Cardiac muscle cell (in vitro differentiated cells and primary cell): Measurements from ENCODE around the gene RPS6KA4. TPM values are rescaled to one million over a fixed set of nuclear protein-coding genes. Genes with fewer than 3 reads are reported as not detected.

Experiments
- DNase-seq, 2 donors: peaks; one replicate each; pipeline versions ENCODE4 v3.0.0 to v3.0.0-alpha.2; 2010 to 2017; ENCODE audit warnings: low read depth in 1 of 2, low spot score in 1 of 2
- H3K27ac ChIP-seq: fragments of 200-600 bp; sonication (generic); 2 replicates; pipeline ENCODE4 v1.5.1; 2016
- H3K27me3 ChIP-seq: fragments of 200-600 bp; sonication (generic); 2 replicates; pipeline ENCODE4 v1.6.0; 2016; ENCODE audit warnings: control low read depth
- H3K36me3 ChIP-seq: fragments of 200-600 bp; sonication (generic); 2 replicates; pipeline ENCODE4 v1.5.1; 2016; ENCODE audit warnings: control low read depth
- H3K4me1 ChIP-seq: fragments of 200-600 bp; sonication (generic); 2 replicates; pipeline ENCODE4 v1.8.1; 2017; ENCODE audit warnings: low read depth, mild to moderate bottlenecking, mixed run types
- H3K4me3 ChIP-seq: fragments of 200-600 bp; sonication (generic); 2 replicates; pipeline ENCODE4 v1.5.1; 2016; ENCODE audit warnings: mild to moderate bottlenecking
- H3K9me3 ChIP-seq: fragments of 200-600 bp; sonication (generic); 2 replicates; pipeline ENCODE4 v1.5.1; 2017; ENCODE audit warnings: low read depth, mild to moderate bottlenecking, control low read depth
- CTCF ChIP-seq: IDR thresholded peaks from 2 replicates; pipeline ENCODE4 v1.5.1; 2012; ENCODE audit warnings: low read depth, mild to moderate bottlenecking, low read length
- polyA plus RNA-seq: library from polyadenylated mRNA; unstranded; fragments of >200 nt; fragmentation: Nextera tagmentation; extraction: Ambion mirVana; gene quantifications from 2 replicates; pipeline ENCODE4 v1.2.1, GENCODE V29; 2016
- total RNA-seq: library from RNA; depleted of rRNA; stranded (reverse); fragments of >200 nt; gene quantifications from 2 replicates; pipeline ENCODE4 v1.2.3, GENCODE V29; 2016

RPS6KA4 gene
- total and polyA plus RNA-seq, 2 experiments from 2014 or later, result 22.3 to 28.2 TPM

- H3K36me3 ChIP-seq, result no peaks in the 10 kb centered on the region
- H3K9me3 ChIP-seq, result no peaks in the 10 kb centered on the region
- H3K4me3 ChIP-seq, result no peak overlapping the region
- TF ChIP-seq CTCF, result no peak
- no peaks in the 10 kb centered on the region for H3K4me1 ChIP-seq
- peak in 1 of 2 donors; percentile 42 for DNase-seq
- H3K27me3 ChIP-seq, result no peaks in the 10 kb centered on the region
- no peak overlapping the region for H3K27ac ChIP-seq
Measured at GRCh38 chr11:64378335-64378880, 19.4 kb downstream of the RPS6KA4 start.

- Histone ChIP-seq H3K4me1 (peaks cover 3% of the 10 kb centered on the region), H3K27ac (no peak overlapping the region), H3K9me3 (no peaks in the 10 kb centered on the region), H3K4me3 (no peak overlapping the region), H3K27me3 (no peaks in the 10 kb centered on the region), H3K36me3 (no peaks in the 10 kb centered on the region)
- DNase-seq, result no peak
- TF ChIP-seq CTCF, result no peak
Measured at GRCh38 chr11:64379160-64379559, 20.2 kb downstream of the RPS6KA4 start.

GRCh38 chr11:64379817-64380709, 21.1 kb downstream of the RPS6KA4 start:
- Histone ChIP-seq H3K4me3 (no peak overlapping the region), H3K27me3 (no peaks in the 10 kb centered on the region), H3K4me1 (peaks cover 8% of the 10 kb centered on the region), H3K36me3 (no peaks in the 10 kb centered on the region), H3K9me3 (no peaks in the 10 kb centered on the region), H3K27ac (peak overlapping the region; percentile 69)
- TF ChIP-seq CTCF, result no peak
- DNase-seq, result peak in 1 of 2 donors; percentile 47

DNA sequence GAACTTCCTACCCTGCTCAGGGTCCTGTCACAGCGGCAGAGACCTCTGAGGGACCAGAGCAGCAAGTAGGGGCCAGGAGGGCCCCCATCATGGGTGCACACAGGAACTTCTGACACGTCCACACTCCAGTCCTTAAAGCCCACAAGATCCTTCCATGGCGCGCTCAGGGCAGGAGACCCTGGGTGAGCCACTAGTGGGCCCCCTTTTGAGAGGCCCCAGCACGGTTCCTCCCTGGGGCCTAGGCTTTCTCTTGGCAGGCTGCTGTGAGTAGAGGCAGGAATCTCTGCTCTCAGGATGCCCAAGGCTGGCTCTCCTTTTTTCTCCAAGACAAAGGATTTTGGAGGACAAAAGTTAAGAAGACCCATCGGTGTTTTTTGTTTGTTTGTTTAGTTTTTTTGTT, 22.4 kb downstream of the RPS6KA4 start:
- H3K27me3 ChIP-seq, result no peaks in the 10 kb centered on the region
- H3K9me3 ChIP-seq, result no peaks in the 10 kb centered on the region
- H3K4me1 ChIP-seq, result peaks cover 20% of the 10 kb centered on the region
- no peak overlapping the region for H3K4me3 ChIP-seq
- H3K27ac ChIP-seq, result no peak overlapping the region
- TF ChIP-seq CTCF, result no peak
- H3K36me3 ChIP-seq, result no peaks in the 10 kb centered on the region
- DNase-seq, result no peak

GRCh38 chr11:64382047-64382446, 23.1 kb downstream of the RPS6KA4 start:
- Histone ChIP-seq H3K4me3 (no peak overlapping the region), H3K36me3 (no peaks in the 10 kb centered on the region), H3K27me3 (no peaks in the 10 kb centered on the region), H3K4me1 (peaks cover 22% of the 10 kb centered on the region), H3K9me3 (no peaks in the 10 kb centered on the region), H3K27ac (no peak overlapping the region)
- no peak for TF ChIP-seq CTCF
- no peak for DNase-seq
